ENCODE results near the gene CAMP. TPM values are rescaled to one million over a fixed set of nuclear protein-coding genes. Genes with fewer than 3 reads are reported as not detected.

The CAMP gene
- total RNA-seq, 1 donor from 2014 or later = not detected

GRCh38 chr3:48248095-48248850, 25.0 kb downstream of the CAMP start:
- no peaks in the 10 kb centered on the region for H3K27me3 Mint-ChIP-seq (ENCODE audit: low read depth)
- H3K36me3 Mint-ChIP-seq (ENCODE audit: low read depth) = peaks cover 9% of the 10 kb centered on the region
- no peak overlapping the region for H3K4me3 Mint-ChIP-seq (ENCODE audit: unreplicated experiment)
- no peak for TF ChIP-seq CTCF (IDR thresholded peaks at IDR 0.05)
- no peak for DNase-seq (ENCODE audit: low spot score)
- no peak overlapping the region for H3K27ac Mint-ChIP-seq (ENCODE audit: unreplicated experiment)
- H3K4me1 Mint-ChIP-seq (ENCODE audit: low read depth) = no peaks in the 10 kb centered on the region
- H3K9me3 Mint-ChIP-seq (ENCODE audit: low read depth) = no peaks in the 10 kb centered on the region

- H3K4me3 Mint-ChIP-seq (ENCODE audit: unreplicated experiment) = no peak overlapping the region
- H3K27me3 Mint-ChIP-seq (ENCODE audit: low read depth) = no peaks in the 10 kb centered on the region
- no peak overlapping the region for H3K27ac Mint-ChIP-seq (ENCODE audit: unreplicated experiment)
Measured at GRCh38 chr3:48256557-48256956, 33.3 kb downstream of the CAMP start.

GRCh38 chr3:48258530-48258929, 35.2 kb downstream of the CAMP start:
- Mint-ChIP-seq H3K27me3 (ENCODE audit: low read depth) (no peaks in the 10 kb centered on the region), H3K36me3 (ENCODE audit: low read depth) (peaks cover 10% of the 10 kb centered on the region), H3K4me1 (ENCODE audit: low read depth) (no peaks in the 10 kb centered on the region), H3K9me3 (ENCODE audit: low read depth) (peaks cover 8% of the 10 kb centered on the region), H3K27ac (ENCODE audit: unreplicated experiment) (no peak overlapping the region), H3K4me3 (ENCODE audit: unreplicated experiment) (no peak overlapping the region)
- no peak for TF ChIP-seq CTCF (IDR thresholded peaks at IDR 0.05)
- DNase-seq (ENCODE audit: low spot score) = no peak

More at GRCh38 chr3:48256557-48256956, 33.3 kb downstream of the CAMP start:
- H3K4me1 Mint-ChIP-seq (ENCODE audit: low read depth) = no peaks in the 10 kb centered on the region
- peaks cover 7% of the 10 kb centered on the region for H3K36me3 Mint-ChIP-seq (ENCODE audit: low read depth)
- DNase-seq (ENCODE audit: low spot score) = no peak
- no peak for TF ChIP-seq CTCF (IDR thresholded peaks at IDR 0.05)
- H3K9me3 Mint-ChIP-seq (ENCODE audit: low read depth) = peaks cover 8% of the 10 kb centered on the region

- Mint-ChIP-seq H3K4me1 (ENCODE audit: low read depth) (no peaks in the 10 kb centered on the region), H3K27ac (ENCODE audit: unreplicated experiment) (no peak overlapping the region), H3K4me3 (ENCODE audit: unreplicated experiment) (no peak overlapping the region), H3K9me3 (ENCODE audit: low read depth) (no peaks in the 10 kb centered on the region), H3K36me3 (ENCODE audit: low read depth) (peaks cover 14% of the 10 kb centered on the region), H3K27me3 (ENCODE audit: low read depth) (no peaks in the 10 kb centered on the region)
- no peak for DNase-seq (ENCODE audit: low spot score)
- no peak for TF ChIP-seq CTCF (IDR thresholded peaks at IDR 0.05)
Measured at GRCh38 chr3:48267782-48268181, 44.5 kb downstream of the CAMP start.

GRCh38 chr3:48268381-48268935, 45.2 kb downstream of the CAMP start:
- H3K36me3 Mint-ChIP-seq (ENCODE audit: low read depth) = peaks cover 14% of the 10 kb centered on the region
- TF ChIP-seq CTCF (IDR thresholded peaks at IDR 0.05) = no peak
- H3K27me3 Mint-ChIP-seq (ENCODE audit: low read depth) = peaks cover under 1% of the 10 kb centered on the region
- DNase-seq (ENCODE audit: low spot score) = no peak
- H3K4me1 Mint-ChIP-seq (ENCODE audit: low read depth) = no peaks in the 10 kb centered on the region
- no peak overlapping the region for H3K27ac Mint-ChIP-seq (ENCODE audit: unreplicated experiment)
- H3K4me3 Mint-ChIP-seq (ENCODE audit: unreplicated experiment) = no peak overlapping the region
- H3K9me3 Mint-ChIP-seq (ENCODE audit: low read depth) = no peaks in the 10 kb centered on the region

Measured in chondrocyte (in vitro differentiated cells).